WTC11 (cell line): ENCODE results near the gene SOS2. TPM values are rescaled to one million over a fixed set of nuclear protein-coding genes. Genes with fewer than 3 reads are reported as not detected.

Experiments
- CREB1 ChIP-seq: sonication (generic); formaldehyde crosslinking; IDR thresholded peaks from 2 replicates; pipeline ENCODE4 v1.8.0; 2023; ENCODE audit warnings: mild to moderate bottlenecking, missing genetic modification reagents
- ETV6 ChIP-seq: sonication (generic); formaldehyde crosslinking; IDR thresholded peaks from 2 replicates; pipeline ENCODE4 v1.8.1; 2022; ENCODE audit warnings: mild to moderate bottlenecking, missing genetic modification reagents
- GABPB1 ChIP-seq: sonication (generic); formaldehyde crosslinking; IDR thresholded peaks from 2 replicates; pipeline ENCODE4 v1.8.1; 2023; ENCODE audit warnings: mild to moderate bottlenecking, missing genetic modification reagents
- KAT7 ChIP-seq: sonication (generic); formaldehyde crosslinking; IDR thresholded peaks from 2 replicates; pipeline ENCODE4 v1.8.1; 2023; ENCODE audit warnings: missing genetic modification reagents, mild to moderate bottlenecking, borderline replicate concordance
- MYBL2 ChIP-seq: sonication (generic); formaldehyde crosslinking; IDR thresholded peaks from 2 replicates; pipeline ENCODE4 v1.8.1; 2023; ENCODE audit warnings: mild to moderate bottlenecking, moderate library complexity, missing genetic modification reagents
- NFATC4 ChIP-seq: fragments of 250-450 bp; sonication (Bioruptor Pico); IDR thresholded peaks from 2 replicates; pipeline ENCODE4 v1.9.0; 2021; ENCODE audit warnings: mild to moderate bottlenecking
- NFE2L1 ChIP-seq: sonication (generic); formaldehyde crosslinking; IDR thresholded peaks from 2 replicates; pipeline ENCODE4 v1.8.1; 2023; ENCODE audit warnings: missing genetic modification reagents
- NR2C2 ChIP-seq: sonication (generic); formaldehyde crosslinking; IDR thresholded peaks from 2 replicates; pipeline ENCODE4 v1.8.0; 2022; ENCODE audit warnings: mild to moderate bottlenecking, missing genetic modification reagents
- PRRX2 ChIP-seq: fragments of 250-450 bp; sonication (Bioruptor Pico); IDR thresholded peaks from 2 replicates; pipeline ENCODE4 v1.8.0; 2021; ENCODE audit warnings: mild to moderate bottlenecking
- TCF7 ChIP-seq: sonication (generic); formaldehyde crosslinking; IDR thresholded peaks from 2 replicates; pipeline ENCODE4 v1.8.0; 2022; ENCODE audit warnings: mild to moderate bottlenecking, low read depth, missing genetic modification reagents, moderate library complexity
- TP53 ChIP-seq: sonication (generic); formaldehyde crosslinking; IDR thresholded peaks from 2 replicates; pipeline ENCODE4 v1.8.1; 2023; ENCODE audit warnings: mild to moderate bottlenecking, missing genetic modification reagents
- ZBTB21 ChIP-seq: sonication (generic); formaldehyde crosslinking; IDR thresholded peaks from 2 replicates; pipeline ENCODE4 v1.8.1; 2023; ENCODE audit warnings: mild to moderate bottlenecking, missing genetic modification reagents, borderline replicate concordance
- ZNF121 ChIP-seq: sonication (generic); formaldehyde crosslinking; IDR thresholded peaks from 2 replicates; pipeline ENCODE4 v1.8.0; 2023; ENCODE audit warnings: missing genetic modification reagents
- ZNF138 ChIP-seq: sonication (generic); formaldehyde crosslinking; conservative IDR thresholded peaks from 2 replicates; pipeline ENCODE4 v1.8.1; 2022; ENCODE audit warnings: mild to moderate bottlenecking, moderate library complexity, missing genetic modification reagents
- ZNF219 ChIP-seq: sonication (generic); formaldehyde crosslinking; IDR thresholded peaks from 2 replicates; pipeline ENCODE4 v1.8.0; 2023; ENCODE audit warnings: missing genetic modification reagents, mild to moderate bottlenecking, borderline replicate concordance
- ZNF423 ChIP-seq: fragments of 250-450 bp; sonication (Bioruptor Pico); IDR thresholded peaks from 2 replicates; pipeline ENCODE4 v2.1.2; 2022; ENCODE audit warnings: mild to moderate bottlenecking, moderate library complexity
- total RNA-seq: library from RNA; stranded (reverse); gene quantifications from 3 replicates; pipeline ENCODE4 v1.2.3, GENCODE V29; 2021
- TF ChIP-seq, protein P1 (sequence below): fragments of 250-450 bp; sonication (Bioruptor Pico); IDR thresholded peaks from 2 replicates; pipeline ENCODE4 v1.9.0; 2021; ENCODE audit warnings: mild to moderate bottlenecking
- TF ChIP-seq, protein P2 (sequence below): sonication (generic); formaldehyde crosslinking; IDR thresholded peaks from 2 replicates; pipeline ENCODE4 v1.8.1; 2023; ENCODE audit warnings: mild to moderate bottlenecking, missing genetic modification reagents, moderate library complexity
- TF ChIP-seq, protein P3 (sequence below): sonication (generic); formaldehyde crosslinking; IDR thresholded peaks from 2 replicates; pipeline ENCODE4 v1.8.1; 2023; ENCODE audit warnings: mild to moderate bottlenecking, missing genetic modification reagents
- TF ChIP-seq, protein P4 (sequence below): sonication (generic); formaldehyde crosslinking; IDR thresholded peaks from 2 replicates; pipeline ENCODE4 v1.8.1; 2022; ENCODE audit warnings: mild to moderate bottlenecking, missing genetic modification reagents, moderate library complexity, borderline replicate concordance
- TF ChIP-seq, protein P5 (sequence below): fragments of 250-450 bp; sonication (Bioruptor Pico); IDR thresholded peaks from 2 replicates; pipeline ENCODE4 v1.9.0; 2021; ENCODE audit warnings: moderate library complexity, mild to moderate bottlenecking, inconsistent platforms, borderline replicate concordance
- TF ChIP-seq, protein P6 (sequence below): sonication (generic); formaldehyde crosslinking; IDR thresholded peaks from 2 replicates; pipeline ENCODE4 v1.8.0; 2022; ENCODE audit warnings: mild to moderate bottlenecking, missing genetic modification reagents
- TF ChIP-seq, protein P7 (sequence below): sonication (generic); formaldehyde crosslinking; IDR thresholded peaks from 2 replicates; pipeline ENCODE4 v1.8.1; 2023; ENCODE audit warnings: mild to moderate bottlenecking, moderate library complexity, missing genetic modification reagents
- TF ChIP-seq, protein P8 (sequence below): sonication (generic); formaldehyde crosslinking; IDR thresholded peaks from 2 replicates; pipeline ENCODE4 v1.8.0; 2023; ENCODE audit warnings: mild to moderate bottlenecking, missing genetic modification reagents
- TF ChIP-seq, protein P9 (sequence below): sonication (generic); formaldehyde crosslinking; IDR thresholded peaks from 2 replicates; pipeline ENCODE4 v1.8.1; 2023; ENCODE audit warnings: mild to moderate bottlenecking, missing genetic modification reagents, borderline replicate concordance

Gene SOS2
- total RNA-seq, 1 experiment from 2014 or later, result 11.0 TPM

DNA sequence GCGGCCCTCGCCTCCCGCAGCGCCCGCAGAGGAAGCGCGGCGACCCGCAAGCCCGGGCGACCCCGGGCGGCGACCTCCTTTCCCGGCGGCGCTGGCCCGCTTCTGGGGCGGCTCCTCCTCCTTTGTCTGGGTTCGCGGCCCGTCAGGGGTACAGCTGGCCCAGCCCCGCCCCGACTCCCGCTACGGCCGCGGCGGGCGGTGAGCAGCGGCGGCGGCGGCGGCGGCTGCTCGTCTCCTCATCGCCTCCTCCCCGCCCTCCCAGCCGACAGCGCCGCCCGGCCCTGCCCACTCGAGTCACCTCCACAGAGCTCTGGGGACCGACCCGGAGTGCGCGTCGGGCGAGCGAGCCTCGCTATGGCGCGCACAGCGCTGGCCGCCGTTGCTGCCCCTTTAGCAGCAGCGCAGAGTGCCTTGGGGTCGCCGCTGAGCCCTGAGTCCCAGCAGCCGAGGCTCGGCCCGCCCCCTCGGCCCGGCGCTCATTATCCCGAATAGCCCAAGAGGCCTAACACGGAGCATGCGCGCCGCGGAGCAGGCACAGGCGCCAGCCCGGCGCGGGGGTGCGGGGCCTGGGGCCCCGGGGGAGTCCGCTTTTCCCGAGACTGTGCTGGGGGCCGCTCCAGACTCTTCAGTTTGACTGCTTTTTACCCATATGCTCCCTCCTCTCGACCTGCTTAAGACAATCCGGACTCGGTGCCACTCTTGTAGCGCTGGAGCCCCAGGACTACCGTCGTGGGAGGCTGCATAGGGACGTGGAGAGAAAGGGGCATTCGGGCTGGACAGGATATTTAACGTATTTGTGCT, at the start of gene SOS2 (continued):
- TF ChIP-seq, protein P1, sequence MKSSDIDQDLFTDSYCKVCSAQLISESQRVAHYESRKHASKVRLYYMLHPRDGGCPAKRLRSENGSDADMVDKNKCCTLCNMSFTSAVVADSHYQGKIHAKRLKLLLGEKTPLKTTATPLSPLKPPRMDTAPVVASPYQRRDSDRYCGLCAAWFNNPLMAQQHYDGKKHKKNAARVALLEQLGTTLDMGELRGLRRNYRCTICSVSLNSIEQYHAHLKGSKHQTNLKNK (CRISPR knock-in tag), result peak; percentile 77; the same call in 1 of the 2 replicates
- TF ChIP-seq KAT7 (CRISPR knock-in tag), result 0 out of 2 replicates have a peak, but pooled peaks have one; percentile 50
- TF ChIP-seq, protein P2, sequence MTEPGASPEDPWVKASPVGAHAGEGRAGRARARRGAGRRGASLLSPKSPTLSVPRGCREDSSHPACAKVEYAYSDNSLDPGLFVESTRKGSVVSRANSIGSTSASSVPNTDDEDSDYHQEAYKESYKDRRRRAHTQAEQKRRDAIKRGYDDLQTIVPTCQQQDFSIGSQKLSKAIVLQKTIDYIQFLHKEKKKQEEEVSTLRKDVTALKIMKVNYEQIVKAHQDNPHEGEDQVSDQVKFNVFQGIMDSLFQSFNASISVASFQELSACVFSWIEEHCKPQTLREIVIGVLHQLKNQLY (CRISPR knock-in tag), result no peak
- TF ChIP-seq NR2C2 (CRISPR knock-in tag), result no peak
- peak; percentile 82; the same call in 1 of the 2 replicates for TF ChIP-seq TP53 (CRISPR knock-in tag)
- no peak for TF ChIP-seq MYBL2
- TF ChIP-seq TCF7, result no peak
- no peak for TF ChIP-seq NFE2L1 (CRISPR knock-in tag)
- TF ChIP-seq ZNF423 (CRISPR knock-in tag), result no peak
- TF ChIP-seq ZNF138, result peak; percentile 68; the same call in 1 of the 2 replicates
- TF ChIP-seq, protein P3, sequence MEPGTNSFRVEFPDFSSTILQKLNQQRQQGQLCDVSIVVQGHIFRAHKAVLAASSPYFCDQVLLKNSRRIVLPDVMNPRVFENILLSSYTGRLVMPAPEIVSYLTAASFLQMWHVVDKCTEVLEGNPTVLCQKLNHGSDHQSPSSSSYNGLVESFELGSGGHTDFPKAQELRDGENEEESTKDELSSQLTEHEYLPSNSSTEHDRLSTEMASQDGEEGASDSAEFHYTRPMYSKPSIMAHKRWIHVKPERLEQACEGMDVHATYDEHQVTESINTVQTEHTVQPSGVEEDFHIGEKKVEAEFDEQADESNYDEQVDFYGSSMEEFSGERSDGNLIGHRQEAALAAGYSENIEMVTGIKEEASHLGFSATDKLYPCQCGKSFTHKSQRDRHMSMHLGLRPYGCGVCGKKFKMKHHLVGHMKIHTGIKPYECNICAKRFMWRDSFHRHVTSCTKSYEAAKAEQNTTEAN (CRISPR knock-in tag), result no peak
- TF ChIP-seq, protein P4, sequence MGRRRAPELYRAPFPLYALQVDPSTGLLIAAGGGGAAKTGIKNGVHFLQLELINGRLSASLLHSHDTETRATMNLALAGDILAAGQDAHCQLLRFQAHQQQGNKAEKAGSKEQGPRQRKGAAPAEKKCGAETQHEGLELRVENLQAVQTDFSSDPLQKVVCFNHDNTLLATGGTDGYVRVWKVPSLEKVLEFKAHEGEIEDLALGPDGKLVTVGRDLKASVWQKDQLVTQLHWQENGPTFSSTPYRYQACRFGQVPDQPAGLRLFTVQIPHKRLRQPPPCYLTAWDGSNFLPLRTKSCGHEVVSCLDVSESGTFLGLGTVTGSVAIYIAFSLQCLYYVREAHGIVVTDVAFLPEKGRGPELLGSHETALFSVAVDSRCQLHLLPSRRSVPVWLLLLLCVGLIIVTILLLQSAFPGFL (CRISPR knock-in tag), result 0 out of 2 replicates have a peak, but pooled peaks have one; percentile 50
- no peak for TF ChIP-seq NFATC4 (CRISPR knock-in tag)
- TF ChIP-seq ETV6 (CRISPR knock-in tag), result peak; percentile 94; the same call in 1 of the 2 replicates
- TF ChIP-seq, protein P5, sequence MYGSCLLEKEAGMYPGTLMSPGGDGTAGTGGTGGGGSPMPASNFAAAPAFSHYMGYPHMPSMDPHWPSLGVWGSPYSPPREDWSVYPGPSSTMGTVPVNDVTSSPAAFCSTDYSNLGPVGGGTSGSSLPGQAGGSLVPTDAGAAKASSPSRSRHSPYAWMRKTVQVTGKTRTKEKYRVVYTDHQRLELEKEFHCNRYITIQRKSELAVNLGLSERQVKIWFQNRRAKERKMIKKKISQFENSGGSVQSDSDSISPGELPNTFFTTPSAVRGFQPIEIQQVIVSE, result no peak
- no peak for TF ChIP-seq ZNF121 (CRISPR knock-in tag)
- TF ChIP-seq, protein P6, sequence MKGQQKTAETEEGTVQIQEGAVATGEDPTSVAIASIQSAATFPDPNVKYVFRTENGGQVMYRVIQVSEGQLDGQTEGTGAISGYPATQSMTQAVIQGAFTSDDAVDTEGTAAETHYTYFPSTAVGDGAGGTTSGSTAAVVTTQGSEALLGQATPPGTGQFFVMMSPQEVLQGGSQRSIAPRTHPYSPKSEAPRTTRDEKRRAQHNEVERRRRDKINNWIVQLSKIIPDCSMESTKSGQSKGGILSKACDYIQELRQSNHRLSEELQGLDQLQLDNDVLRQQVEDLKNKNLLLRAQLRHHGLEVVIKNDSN, result no peak; the same call in 1 of the 2 replicates
- peak; percentile 18; the same call in 1 of the 2 replicates for TF ChIP-seq CREB1 (CRISPR knock-in tag)
- TF ChIP-seq, protein P7, sequence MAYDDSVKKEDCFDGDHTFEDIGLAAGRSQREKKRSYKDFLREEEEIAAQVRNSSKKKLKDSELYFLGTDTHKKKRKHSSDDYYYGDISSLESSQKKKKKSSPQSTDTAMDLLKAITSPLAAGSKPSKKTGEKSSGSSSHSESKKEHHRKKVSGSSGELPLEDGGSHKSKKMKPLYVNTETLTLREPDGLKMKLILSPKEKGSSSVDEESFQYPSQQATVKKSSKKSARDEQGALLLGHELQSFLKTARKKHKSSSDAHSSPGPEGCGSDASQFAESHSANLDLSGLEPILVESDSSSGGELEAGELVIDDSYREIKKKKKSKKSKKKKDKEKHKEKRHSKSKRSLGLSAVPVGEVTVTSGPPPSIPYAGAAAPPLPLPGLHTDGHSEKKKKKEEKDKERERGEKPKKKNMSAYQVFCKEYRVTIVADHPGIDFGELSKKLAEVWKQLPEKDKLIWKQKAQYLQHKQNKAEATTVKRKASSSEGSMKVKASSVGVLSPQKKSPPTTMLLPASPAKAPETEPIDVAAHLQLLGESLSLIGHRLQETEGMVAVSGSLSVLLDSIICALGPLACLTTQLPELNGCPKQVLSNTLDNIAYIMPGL, result peak; percentile 91
- TF ChIP-seq, protein P8, sequence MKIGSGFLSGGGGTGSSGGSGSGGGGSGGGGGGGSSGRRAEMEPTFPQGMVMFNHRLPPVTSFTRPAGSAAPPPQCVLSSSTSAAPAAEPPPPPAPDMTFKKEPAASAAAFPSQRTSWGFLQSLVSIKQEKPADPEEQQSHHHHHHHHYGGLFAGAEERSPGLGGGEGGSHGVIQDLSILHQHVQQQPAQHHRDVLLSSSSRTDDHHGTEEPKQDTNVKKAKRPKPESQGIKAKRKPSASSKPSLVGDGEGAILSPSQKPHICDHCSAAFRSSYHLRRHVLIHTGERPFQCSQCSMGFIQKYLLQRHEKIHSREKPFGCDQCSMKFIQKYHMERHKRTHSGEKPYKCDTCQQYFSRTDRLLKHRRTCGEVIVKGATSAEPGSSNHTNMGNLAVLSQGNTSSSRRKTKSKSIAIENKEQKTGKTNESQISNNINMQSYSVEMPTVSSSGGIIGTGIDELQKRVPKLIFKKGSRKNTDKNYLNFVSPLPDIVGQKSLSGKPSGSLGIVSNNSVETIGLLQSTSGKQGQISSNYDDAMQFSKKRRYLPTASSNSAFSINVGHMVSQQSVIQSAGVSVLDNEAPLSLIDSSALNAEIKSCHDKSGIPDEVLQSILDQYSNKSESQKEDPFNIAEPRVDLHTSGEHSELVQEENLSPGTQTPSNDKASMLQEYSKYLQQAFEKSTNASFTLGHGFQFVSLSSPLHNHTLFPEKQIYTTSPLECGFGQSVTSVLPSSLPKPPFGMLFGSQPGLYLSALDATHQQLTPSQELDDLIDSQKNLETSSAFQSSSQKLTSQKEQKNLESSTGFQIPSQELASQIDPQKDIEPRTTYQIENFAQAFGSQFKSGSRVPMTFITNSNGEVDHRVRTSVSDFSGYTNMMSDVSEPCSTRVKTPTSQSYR (CRISPR knock-in tag), result 0 out of 2 replicates have a peak, but pooled peaks have one; percentile 60
- TF ChIP-seq, protein P9, sequence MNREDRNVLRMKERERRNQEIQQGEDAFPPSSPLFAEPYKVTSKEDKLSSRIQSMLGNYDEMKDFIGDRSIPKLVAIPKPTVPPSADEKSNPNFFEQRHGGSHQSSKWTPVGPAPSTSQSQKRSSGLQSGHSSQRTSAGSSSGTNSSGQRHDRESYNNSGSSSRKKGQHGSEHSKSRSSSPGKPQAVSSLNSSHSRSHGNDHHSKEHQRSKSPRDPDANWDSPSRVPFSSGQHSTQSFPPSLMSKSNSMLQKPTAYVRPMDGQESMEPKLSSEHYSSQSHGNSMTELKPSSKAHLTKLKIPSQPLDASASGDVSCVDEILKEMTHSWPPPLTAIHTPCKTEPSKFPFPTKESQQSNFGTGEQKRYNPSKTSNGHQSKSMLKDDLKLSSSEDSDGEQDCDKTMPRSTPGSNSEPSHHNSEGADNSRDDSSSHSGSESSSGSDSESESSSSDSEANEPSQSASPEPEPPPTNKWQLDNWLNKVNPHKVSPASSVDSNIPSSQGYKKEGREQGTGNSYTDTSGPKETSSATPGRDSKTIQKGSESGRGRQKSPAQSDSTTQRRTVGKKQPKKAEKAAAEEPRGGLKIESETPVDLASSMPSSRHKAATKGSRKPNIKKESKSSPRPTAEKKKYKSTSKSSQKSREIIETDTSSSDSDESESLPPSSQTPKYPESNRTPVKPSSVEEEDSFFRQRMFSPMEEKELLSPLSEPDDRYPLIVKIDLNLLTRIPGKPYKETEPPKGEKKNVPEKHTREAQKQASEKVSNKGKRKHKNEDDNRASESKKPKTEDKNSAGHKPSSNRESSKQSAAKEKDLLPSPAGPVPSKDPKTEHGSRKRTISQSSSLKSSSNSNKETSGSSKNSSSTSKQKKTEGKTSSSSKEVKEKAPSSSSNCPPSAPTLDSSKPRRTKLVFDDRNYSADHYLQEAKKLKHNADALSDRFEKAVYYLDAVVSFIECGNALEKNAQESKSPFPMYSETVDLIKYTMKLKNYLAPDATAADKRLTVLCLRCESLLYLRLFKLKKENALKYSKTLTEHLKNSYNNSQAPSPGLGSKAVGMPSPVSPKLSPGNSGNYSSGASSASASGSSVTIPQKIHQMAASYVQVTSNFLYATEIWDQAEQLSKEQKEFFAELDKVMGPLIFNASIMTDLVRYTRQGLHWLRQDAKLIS (CRISPR knock-in tag), result peak; percentile 53; the same call in 1 of the 2 replicates
- peak; percentile 67 for TF ChIP-seq GABPB1 (CRISPR knock-in tag)
- TF ChIP-seq ZBTB21 (CRISPR knock-in tag), result 0 out of 2 replicates have a peak, but pooled peaks have one; percentile 47
- TF ChIP-seq ZNF219 (CRISPR knock-in tag), result no peak
- TF ChIP-seq PRRX2 (CRISPR knock-in tag), result 0 out of 2 replicates have a peak, but pooled peaks have one; percentile 76
